ENCODE measurements around the gene PRAMEF1. TPM values are rescaled to one million over a fixed set of nuclear protein-coding genes. Genes with fewer than 3 reads are reported as not detected.
"Not testable (repeated sequence)": the region's sequence is repeated elsewhere in the genome, so short reads cannot be mapped to it uniquely, and the experiment has no call there.

The PRAMEF1 gene
- polyA plus RNA-seq, 3 donors = not detected

- H3K4me3 Mint-ChIP-seq = no peak overlapping the region
- H3K4me1 ChIP-seq (ENCODE audit: control insufficient read depth in 1 of 2, insufficient read depth in 2 of 2, low read length in 2 of 2) = no peaks in the 10 kb centered on the region
- peaks cover 2 to 5% (median 3%) of the 10 kb centered on the region in 3 donors for H3K27me3 Mint-ChIP-seq (ENCODE audit: low read depth in 3 of 3)
Observed at GRCh38 chr1:12778907-12779306, 12.3 kb upstream of the PRAMEF1 start.

GRCh38 chr1:12781488-12781887 lies 9.7 kb upstream of the PRAMEF1 start:
- not testable (repeated sequence) for H3K4me1 Mint-ChIP-seq; H3K79me2 ChIP-seq (ENCODE audit: insufficient read depth, low read length); H3K27me3 ChIP-seq (ENCODE audit: control insufficient read depth in 2 of 2, insufficient read depth in 2 of 2, low read length in 2 of 2)

More at GRCh38 chr1:12778907-12779306, 12.3 kb upstream of the PRAMEF1 start:
- Histone ChIP-seq H2AFZ (ENCODE audit: insufficient read depth, low read depth, low read length, poor library complexity, severe bottlenecking) (no peak overlapping the region), H4K20me1 (ENCODE audit: insufficient read depth, low read length) (no peaks in the 10 kb centered on the region), H3K36me3 (replicated peaks in 1 of 2; ENCODE audit: control insufficient read depth in 1 of 2, insufficient read depth in 2 of 2, low read length in 2 of 2) (no peaks in the 10 kb centered on the region), H3K9ac (ENCODE audit: insufficient read depth, low read length, poor library complexity, severe bottlenecking) (no peak overlapping the region), H3K9me3 (replicated peaks in 1 of 2; ENCODE audit: control insufficient read depth in 1 of 2, insufficient read depth in 1 of 2, low read length in 2 of 2) (peaks cover 3 to 6% of the 10 kb centered on the region in 2 donors), H3K4me2 (replicated peaks; ENCODE audit: extremely low read depth, low read length, poor library complexity, severe bottlenecking) (no peak overlapping the region), H3K27me3 (ENCODE audit: control insufficient read depth in 2 of 2, insufficient read depth in 2 of 2, low read length in 2 of 2) (no peaks in the 10 kb centered on the region), H3K79me2 (ENCODE audit: insufficient read depth, low read length) (no peaks in the 10 kb centered on the region), H3K4me3 (replicated peaks in 1 of 3; ENCODE audit: low read depth in 2 of 3, low read length in 3 of 3) (no peak overlapping the region), H3K27ac (ENCODE audit: low read depth in 1 of 2, low read length in 2 of 2) (no peak overlapping the region)
- Mint-ChIP-seq H3K27ac (no peak overlapping the region), H3K36me3 (no peaks in the 10 kb centered on the region), H3K4me1 (no peaks in the 10 kb centered on the region), H3K9me3 (peaks cover 0 to 12% (median 4%) of the 10 kb centered on the region in 7 donors)
- TF ChIP-seq, protein P1, sequence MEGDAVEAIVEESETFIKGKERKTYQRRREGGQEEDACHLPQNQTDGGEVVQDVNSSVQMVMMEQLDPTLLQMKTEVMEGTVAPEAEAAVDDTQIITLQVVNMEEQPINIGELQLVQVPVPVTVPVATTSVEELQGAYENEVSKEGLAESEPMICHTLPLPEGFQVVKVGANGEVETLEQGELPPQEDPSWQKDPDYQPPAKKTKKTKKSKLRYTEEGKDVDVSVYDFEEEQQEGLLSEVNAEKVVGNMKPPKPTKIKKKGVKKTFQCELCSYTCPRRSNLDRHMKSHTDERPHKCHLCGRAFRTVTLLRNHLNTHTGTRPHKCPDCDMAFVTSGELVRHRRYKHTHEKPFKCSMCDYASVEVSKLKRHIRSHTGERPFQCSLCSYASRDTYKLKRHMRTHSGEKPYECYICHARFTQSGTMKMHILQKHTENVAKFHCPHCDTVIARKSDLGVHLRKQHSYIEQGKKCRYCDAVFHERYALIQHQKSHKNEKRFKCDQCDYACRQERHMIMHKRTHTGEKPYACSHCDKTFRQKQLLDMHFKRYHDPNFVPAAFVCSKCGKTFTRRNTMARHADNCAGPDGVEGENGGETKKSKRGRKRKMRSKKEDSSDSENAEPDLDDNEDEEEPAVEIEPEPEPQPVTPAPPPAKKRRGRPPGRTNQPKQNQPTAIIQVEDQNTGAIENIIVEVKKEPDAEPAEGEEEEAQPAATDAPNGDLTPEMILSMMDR (IDR thresholded peaks at IDR 0.05) = no peak
- intact Hi-C loops (cut with micrococcal nuclease) = no loop called here
- DNase-seq = no peak
- 100% methylated on average over 1 of the region's 6 CpGs for WGBS (ENCODE audit: insufficient coverage)

GRCh38 chr1:12783783-12784182 lies 7.4 kb upstream of the PRAMEF1 start:
- intact Hi-C loops (cut with micrococcal nuclease); DNase-seq; H3K27me3 ChIP-seq (ENCODE audit: control insufficient read depth in 2 of 2, insufficient read depth in 2 of 2, low read length in 2 of 2); H3K4me1 Mint-ChIP-seq; H3K4me3 ChIP-seq (replicated peaks in 1 of 3; ENCODE audit: low read depth in 2 of 3, low read length in 3 of 3); H3K27me3 Mint-ChIP-seq (ENCODE audit: low read depth in 3 of 3); H4K20me1 ChIP-seq (ENCODE audit: insufficient read depth, low read length); H3K36me3 ChIP-seq (replicated peaks in 1 of 2; ENCODE audit: control insufficient read depth in 1 of 2, insufficient read depth in 2 of 2, low read length in 2 of 2); H2AFZ ChIP-seq (ENCODE audit: insufficient read depth, low read depth, low read length, poor library complexity, severe bottlenecking); H3K4me2 ChIP-seq (replicated peaks; ENCODE audit: extremely low read depth, low read length, poor library complexity, severe bottlenecking); H3K27ac Mint-ChIP-seq; H3K4me3 Mint-ChIP-seq; H3K36me3 Mint-ChIP-seq; H3K9ac ChIP-seq (ENCODE audit: insufficient read depth, low read length, poor library complexity, severe bottlenecking); H3K4me1 ChIP-seq (ENCODE audit: control insufficient read depth in 1 of 2, insufficient read depth in 2 of 2, low read length in 2 of 2); H3K27ac ChIP-seq (ENCODE audit: low read depth in 1 of 2, low read length in 2 of 2); H3K79me2 ChIP-seq (ENCODE audit: insufficient read depth, low read length): not testable (repeated sequence)
- peaks cover 6 to 41% (median 28%) of the 10 kb centered on the region in 7 donors for H3K9me3 Mint-ChIP-seq
- WGBS (ENCODE audit: insufficient coverage) = 25% methylated on average over 2 of the region's 7 CpGs
- peaks cover 21 to 23% of the 10 kb centered on the region in 2 donors for H3K9me3 ChIP-seq (replicated peaks in 1 of 2; ENCODE audit: control insufficient read depth in 1 of 2, insufficient read depth in 1 of 2, low read length in 2 of 2)

More at GRCh38 chr1:12781488-12781887, 9.7 kb upstream of the PRAMEF1 start:
- H3K36me3 ChIP-seq (replicated peaks in 1 of 2; ENCODE audit: control insufficient read depth in 1 of 2, insufficient read depth in 2 of 2, low read length in 2 of 2); H3K9ac ChIP-seq (ENCODE audit: insufficient read depth, low read length, poor library complexity, severe bottlenecking); H3K4me2 ChIP-seq (replicated peaks; ENCODE audit: extremely low read depth, low read length, poor library complexity, severe bottlenecking); H3K36me3 Mint-ChIP-seq; H4K20me1 ChIP-seq (ENCODE audit: insufficient read depth, low read length); H3K27ac ChIP-seq (ENCODE audit: low read depth in 1 of 2, low read length in 2 of 2); H2AFZ ChIP-seq (ENCODE audit: insufficient read depth, low read depth, low read length, poor library complexity, severe bottlenecking); H3K27me3 Mint-ChIP-seq (ENCODE audit: low read depth in 3 of 3); H3K4me1 ChIP-seq (ENCODE audit: control insufficient read depth in 1 of 2, insufficient read depth in 2 of 2, low read length in 2 of 2); intact Hi-C loops (cut with micrococcal nuclease); DNase-seq; H3K4me3 Mint-ChIP-seq; H3K27ac Mint-ChIP-seq; H3K4me3 ChIP-seq (replicated peaks in 1 of 3; ENCODE audit: low read depth in 2 of 3, low read length in 3 of 3): not testable (repeated sequence)
- no CpG with 5 or more reads among the region's 5 CpGs for WGBS (ENCODE audit: insufficient coverage)
- H3K9me3 ChIP-seq (replicated peaks in 1 of 2; ENCODE audit: control insufficient read depth in 1 of 2, insufficient read depth in 1 of 2, low read length in 2 of 2) = peaks cover 15 to 23% of the 10 kb centered on the region in 2 donors
- peaks cover 6 to 33% (median 23%) of the 10 kb centered on the region in 7 donors for H3K9me3 Mint-ChIP-seq

- H3K4me3 Mint-ChIP-seq; H3K27me3 ChIP-seq (ENCODE audit: control insufficient read depth in 2 of 2, insufficient read depth in 2 of 2, low read length in 2 of 2); intact Hi-C loops (cut with micrococcal nuclease); H3K4me2 ChIP-seq (replicated peaks; ENCODE audit: extremely low read depth, low read length, poor library complexity, severe bottlenecking); H3K27ac ChIP-seq (ENCODE audit: low read depth in 1 of 2, low read length in 2 of 2); H3K36me3 Mint-ChIP-seq; H3K4me1 ChIP-seq (ENCODE audit: control insufficient read depth in 1 of 2, insufficient read depth in 2 of 2, low read length in 2 of 2); H3K4me3 ChIP-seq (replicated peaks in 1 of 3; ENCODE audit: low read depth in 2 of 3, low read length in 3 of 3); H3K27me3 Mint-ChIP-seq (ENCODE audit: low read depth in 3 of 3); H3K4me1 Mint-ChIP-seq; H3K9ac ChIP-seq (ENCODE audit: insufficient read depth, low read length, poor library complexity, severe bottlenecking); H3K36me3 ChIP-seq (replicated peaks in 1 of 2; ENCODE audit: control insufficient read depth in 1 of 2, insufficient read depth in 2 of 2, low read length in 2 of 2); H3K27ac Mint-ChIP-seq; H3K79me2 ChIP-seq (ENCODE audit: insufficient read depth, low read length); H4K20me1 ChIP-seq (ENCODE audit: insufficient read depth, low read length); H2AFZ ChIP-seq (ENCODE audit: insufficient read depth, low read depth, low read length, poor library complexity, severe bottlenecking); DNase-seq: not testable (repeated sequence)
- H3K9me3 Mint-ChIP-seq = peaks cover 6 to 41% (median 28%) of the 10 kb centered on the region in 7 donors
- H3K9me3 ChIP-seq (replicated peaks in 1 of 2; ENCODE audit: control insufficient read depth in 1 of 2, insufficient read depth in 1 of 2, low read length in 2 of 2) = peaks cover 22 to 23% of the 10 kb centered on the region in 2 donors
- 100% methylated on average over 2 of the region's 8 CpGs for WGBS (ENCODE audit: insufficient coverage)
Observed at GRCh38 chr1:12784729-12785128, 6.5 kb upstream of the PRAMEF1 start.
